HCT116 (cell line): ENCODE measurements around the gene CD93.

ENCODE experiments used
- EZH2 ChIP-seq: fragments of 200-600 bp; sonication (generic); IDR thresholded peaks from 2 replicates; pipeline ENCODE4 v1.6.1; 2017; ENCODE audit warnings: antibody characterized with exemption, mixed run types
- POLR2A ChIP-seq: IDR thresholded peaks from 2 replicates; pipeline ENCODE4 v1.7.0; 2011; ENCODE audit warnings: borderline replicate concordance; ENCODE audit not compliant: insufficient read depth, insufficient read length; ENCODE audit errors: extremely low read depth
- TF ChIP-seq, protein P1 (sequence below), 3 experiments: fragments of 200-600 bp in 1 of 3; sonication (generic) in 1 of 3; IDR thresholded peaks in 2 of 3; conservative IDR thresholded peaks in 1 of 3; 2 replicates each; pipeline ENCODE4 v1.5.1; 2012 to 2017; ENCODE audit warnings: low read depth in 2 of 3, low read length in 2 of 3, antibody characterized with exemption in 1 of 3, borderline replicate concordance in 1 of 3, control low read depth in 1 of 3, mild to moderate bottlenecking in 1 of 3, mixed read lengths in 1 of 3, mixed run types in 1 of 3, moderate library complexity in 1 of 3; ENCODE audit not compliant: insufficient read depth in 1 of 3

DNA sequence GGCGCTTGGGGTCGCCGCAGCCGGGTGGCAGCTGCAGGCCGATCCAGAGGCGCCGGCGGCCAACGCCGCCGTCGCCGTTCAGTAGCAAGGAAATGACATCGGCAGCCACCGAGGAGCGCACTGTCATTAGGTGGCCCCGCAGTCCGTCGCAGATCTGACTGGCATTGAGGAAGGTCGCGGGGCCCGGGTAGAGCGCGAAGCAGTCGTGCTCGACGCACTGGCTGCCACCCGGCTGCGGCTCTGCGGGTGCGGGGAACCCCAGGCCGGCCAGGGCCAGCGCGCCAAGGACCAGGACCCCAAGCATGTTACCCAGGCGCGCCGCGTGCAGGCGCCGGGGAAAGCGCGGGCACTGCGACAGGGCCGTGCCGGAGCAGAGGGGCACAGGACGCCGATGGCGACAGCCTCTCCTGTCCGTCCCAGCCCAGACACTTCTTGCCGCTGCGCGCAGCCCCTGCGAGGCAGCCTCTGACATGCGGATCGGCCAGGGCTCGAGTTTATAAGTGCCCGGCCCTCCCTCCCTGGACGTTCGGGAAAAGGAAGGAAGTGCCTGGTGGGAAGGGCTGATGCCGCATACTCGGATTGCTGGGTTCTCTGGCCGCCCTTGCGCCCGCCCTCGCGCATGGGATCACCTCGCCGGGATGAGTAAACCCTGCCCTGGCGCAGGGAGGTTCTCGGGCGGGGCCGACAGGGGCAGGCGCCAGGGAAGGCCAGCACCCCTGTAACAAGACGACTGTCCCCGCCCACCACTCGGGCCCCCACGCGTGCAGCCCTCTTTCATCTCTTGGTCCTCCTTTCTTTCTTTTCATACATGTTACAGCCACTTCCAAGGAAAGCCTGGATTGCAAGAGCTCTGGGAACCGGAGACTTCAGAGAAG, 36.7 kb downstream of the CD93 start, which contains the start of gene THBD:
- TF ChIP-seq, protein P1, sequence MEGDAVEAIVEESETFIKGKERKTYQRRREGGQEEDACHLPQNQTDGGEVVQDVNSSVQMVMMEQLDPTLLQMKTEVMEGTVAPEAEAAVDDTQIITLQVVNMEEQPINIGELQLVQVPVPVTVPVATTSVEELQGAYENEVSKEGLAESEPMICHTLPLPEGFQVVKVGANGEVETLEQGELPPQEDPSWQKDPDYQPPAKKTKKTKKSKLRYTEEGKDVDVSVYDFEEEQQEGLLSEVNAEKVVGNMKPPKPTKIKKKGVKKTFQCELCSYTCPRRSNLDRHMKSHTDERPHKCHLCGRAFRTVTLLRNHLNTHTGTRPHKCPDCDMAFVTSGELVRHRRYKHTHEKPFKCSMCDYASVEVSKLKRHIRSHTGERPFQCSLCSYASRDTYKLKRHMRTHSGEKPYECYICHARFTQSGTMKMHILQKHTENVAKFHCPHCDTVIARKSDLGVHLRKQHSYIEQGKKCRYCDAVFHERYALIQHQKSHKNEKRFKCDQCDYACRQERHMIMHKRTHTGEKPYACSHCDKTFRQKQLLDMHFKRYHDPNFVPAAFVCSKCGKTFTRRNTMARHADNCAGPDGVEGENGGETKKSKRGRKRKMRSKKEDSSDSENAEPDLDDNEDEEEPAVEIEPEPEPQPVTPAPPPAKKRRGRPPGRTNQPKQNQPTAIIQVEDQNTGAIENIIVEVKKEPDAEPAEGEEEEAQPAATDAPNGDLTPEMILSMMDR (IDR thresholded peaks at IDR 0.05 in 2 of 3, conservative IDR thresholded peaks at IDR 0.05 in 1 of 3; ENCODE audit: borderline replicate concordance in 1 of 3, insufficient read depth in 1 of 3, low read depth in 2 of 3, low read length in 2 of 3), result no peak
- TF ChIP-seq EZH2 (no peak), POLR2A (no peak)
